GM10847 (cell line): ENCODE measurements around the gene LRRTM2.

Experiments used
- POLR2A ChIP-seq: IDR thresholded peaks from 2 replicates; pipeline ENCODE4 v1.6.1; 2011; ENCODE audit not compliant: insufficient read length; ENCODE audit errors: extremely low read depth

LRRTM2 gene, protein sequence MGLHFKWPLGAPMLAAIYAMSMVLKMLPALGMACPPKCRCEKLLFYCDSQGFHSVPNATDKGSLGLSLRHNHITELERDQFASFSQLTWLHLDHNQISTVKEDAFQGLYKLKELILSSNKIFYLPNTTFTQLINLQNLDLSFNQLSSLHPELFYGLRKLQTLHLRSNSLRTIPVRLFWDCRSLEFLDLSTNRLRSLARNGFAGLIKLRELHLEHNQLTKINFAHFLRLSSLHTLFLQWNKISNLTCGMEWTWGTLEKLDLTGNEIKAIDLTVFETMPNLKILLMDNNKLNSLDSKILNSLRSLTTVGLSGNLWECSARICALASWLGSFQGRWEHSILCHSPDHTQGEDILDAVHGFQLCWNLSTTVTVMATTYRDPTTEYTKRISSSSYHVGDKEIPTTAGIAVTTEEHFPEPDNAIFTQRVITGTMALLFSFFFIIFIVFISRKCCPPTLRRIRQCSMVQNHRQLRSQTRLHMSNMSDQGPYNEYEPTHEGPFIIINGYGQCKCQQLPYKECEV

DNA sequence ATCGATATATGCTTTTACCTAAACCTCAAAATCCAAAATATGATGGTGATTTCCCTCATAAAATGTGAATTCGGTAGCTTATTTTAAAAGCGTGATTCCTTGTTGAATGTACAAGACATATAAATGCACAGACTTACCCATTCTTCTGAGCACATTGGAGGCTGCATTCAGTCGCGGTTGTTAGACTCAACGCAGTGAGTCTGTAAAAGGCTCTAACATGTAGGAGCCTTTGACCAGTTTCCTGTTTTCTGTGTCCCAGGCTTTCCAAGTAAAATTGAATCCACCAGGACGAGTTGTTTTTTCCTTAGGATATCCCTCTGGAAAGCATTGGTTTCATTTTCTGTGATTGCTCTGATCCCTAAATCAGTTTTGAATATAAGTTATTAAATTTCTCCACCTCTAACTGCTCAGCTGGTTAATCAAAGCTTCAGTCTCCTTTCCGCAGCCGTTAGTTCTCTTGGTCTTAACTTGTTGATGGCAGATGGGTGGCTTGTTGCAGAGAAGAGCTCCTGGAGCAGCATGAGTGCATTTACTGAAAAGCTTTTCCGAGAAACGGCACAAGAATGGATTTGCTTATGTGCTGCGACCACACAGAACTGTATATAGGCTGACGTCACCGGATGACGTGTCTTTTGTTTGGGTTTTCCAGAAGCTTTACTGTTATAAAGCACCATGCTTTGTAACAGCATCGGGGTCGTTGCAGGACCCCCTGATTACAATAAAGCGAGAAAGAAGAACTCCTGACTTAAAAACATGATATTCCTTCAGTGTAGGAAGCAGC is at the start of gene LRRTM2:
TSS of gene LRRTM2 (minus strand) at position 565 of the 781 bp plus-strand sequence. CDS start at position 141, 424 bp downstream.
- no peak for TF ChIP-seq POLR2A

DNA sequence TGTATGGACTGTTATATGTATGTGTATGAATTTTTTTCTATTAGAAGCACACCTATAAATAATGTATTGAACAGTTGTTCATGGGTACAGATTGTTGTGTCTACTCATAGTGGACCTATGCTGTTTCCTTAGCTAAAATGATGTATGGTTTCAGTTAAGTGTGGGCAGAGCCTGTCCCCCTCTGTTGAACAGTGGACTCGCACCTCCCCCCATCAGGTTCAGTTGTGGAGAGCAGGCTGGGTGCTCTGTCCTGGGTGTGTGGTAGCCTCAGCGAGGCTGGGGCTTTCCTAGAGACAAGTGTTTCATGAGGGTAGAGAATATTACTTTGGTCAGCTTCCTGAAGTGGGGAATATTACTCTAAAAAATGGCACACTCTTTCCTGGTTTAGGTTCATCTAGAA is 47.4 kb upstream of the LRRTM2 start:
- TF ChIP-seq POLR2A, result no peak

DNA sequence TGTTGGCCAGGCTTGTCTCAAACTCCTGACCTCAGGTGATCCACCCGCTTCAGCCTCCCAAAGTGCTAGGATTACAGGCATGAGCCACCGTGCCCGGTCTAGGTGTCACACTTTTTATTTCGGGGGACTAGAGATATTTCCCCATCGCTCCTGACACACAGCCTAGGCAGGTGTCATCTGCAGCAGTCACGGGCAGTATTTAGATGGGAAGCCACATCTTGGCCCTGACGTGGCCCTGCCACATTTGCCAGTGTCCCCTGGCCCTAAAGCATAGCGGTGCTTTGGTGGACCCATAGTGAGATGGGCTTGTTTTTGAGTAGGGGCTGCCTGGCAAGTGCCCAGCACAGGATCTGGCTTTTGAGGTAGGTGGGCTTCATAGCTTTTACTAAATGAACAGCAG is 45.0 kb upstream of the LRRTM2 start:
- TF ChIP-seq POLR2A, result no peak

- TF ChIP-seq POLR2A, result no peak
These were observed 43.6 kb upstream of the LRRTM2 start for GRCh38 chr5:138918686-138919085.

DNA sequence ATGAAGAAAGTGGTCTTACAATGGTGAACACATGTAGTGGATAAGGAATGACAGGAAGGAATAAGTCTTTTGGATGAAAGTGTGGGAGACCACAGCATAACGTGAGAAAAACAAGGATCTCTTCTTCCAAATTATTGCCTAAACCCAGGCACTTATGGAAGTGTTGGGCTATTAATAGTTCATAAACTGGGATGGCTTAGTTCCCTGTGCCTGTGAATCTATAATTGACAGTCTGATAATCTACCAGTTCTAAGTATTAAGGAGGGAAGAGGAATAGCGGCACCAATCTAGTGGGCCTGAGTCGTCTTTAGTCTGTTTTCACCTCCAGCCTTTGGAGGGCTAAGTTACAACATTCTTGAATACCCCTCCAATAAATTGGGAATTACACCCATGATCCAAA is 39.2 kb upstream of the LRRTM2 start:
- no peak for TF ChIP-seq POLR2A

GRCh38 chr5:138913773-138914172 is 38.6 kb upstream of the LRRTM2 start:
- no peak for TF ChIP-seq POLR2A

GRCh38 chr5:138912093-138912492 is 37.0 kb upstream of the LRRTM2 start:
- TF ChIP-seq POLR2A, result no peak

DNA sequence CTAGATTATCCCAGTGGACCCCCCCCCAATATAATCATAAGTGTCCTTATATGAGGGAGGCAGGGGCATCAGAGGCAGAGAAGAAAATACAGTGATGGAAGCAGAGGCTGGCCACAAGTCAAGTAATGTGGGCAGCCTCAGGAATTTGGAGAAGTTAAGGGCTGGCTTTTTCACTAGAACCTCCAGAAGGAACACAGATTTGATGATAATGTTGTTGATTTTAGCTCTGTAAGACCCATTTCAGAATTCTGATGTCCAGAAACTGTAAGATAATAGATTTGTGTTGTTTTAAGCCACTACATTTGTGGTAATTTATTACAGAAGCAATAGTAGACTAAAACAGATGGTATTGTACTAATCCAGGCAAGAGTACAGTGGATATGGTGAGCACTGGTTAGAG is 36.3 kb upstream of the LRRTM2 start:
- no peak for TF ChIP-seq POLR2A

- no peak for TF ChIP-seq POLR2A
These were observed 35.5 kb upstream of the LRRTM2 start for GRCh38 chr5:138910546-138911185.

GRCh38 chr5:138909734-138910133 is 34.6 kb upstream of the LRRTM2 start:
- TF ChIP-seq POLR2A, result no peak

DNA sequence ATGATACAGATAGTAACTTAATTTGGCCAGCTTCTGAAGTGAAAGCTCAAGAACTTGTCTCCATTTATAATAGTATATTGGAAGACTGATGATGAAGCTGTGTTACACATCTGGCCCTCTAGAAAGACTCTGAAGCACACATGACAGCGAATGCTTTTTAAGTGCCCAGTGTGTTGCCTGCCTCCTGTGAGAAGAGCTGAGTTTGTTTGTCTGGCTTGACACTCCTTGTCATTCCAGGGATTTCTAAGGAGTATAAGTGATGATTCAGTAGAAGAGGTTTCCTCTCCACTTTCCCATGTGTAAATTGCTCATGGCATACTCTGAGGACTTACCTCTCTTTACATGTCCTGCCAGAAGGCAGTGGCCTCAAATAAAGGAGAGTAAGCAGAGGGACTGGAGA is 30.4 kb upstream of the LRRTM2 start:
- no peak for TF ChIP-seq POLR2A

DNA sequence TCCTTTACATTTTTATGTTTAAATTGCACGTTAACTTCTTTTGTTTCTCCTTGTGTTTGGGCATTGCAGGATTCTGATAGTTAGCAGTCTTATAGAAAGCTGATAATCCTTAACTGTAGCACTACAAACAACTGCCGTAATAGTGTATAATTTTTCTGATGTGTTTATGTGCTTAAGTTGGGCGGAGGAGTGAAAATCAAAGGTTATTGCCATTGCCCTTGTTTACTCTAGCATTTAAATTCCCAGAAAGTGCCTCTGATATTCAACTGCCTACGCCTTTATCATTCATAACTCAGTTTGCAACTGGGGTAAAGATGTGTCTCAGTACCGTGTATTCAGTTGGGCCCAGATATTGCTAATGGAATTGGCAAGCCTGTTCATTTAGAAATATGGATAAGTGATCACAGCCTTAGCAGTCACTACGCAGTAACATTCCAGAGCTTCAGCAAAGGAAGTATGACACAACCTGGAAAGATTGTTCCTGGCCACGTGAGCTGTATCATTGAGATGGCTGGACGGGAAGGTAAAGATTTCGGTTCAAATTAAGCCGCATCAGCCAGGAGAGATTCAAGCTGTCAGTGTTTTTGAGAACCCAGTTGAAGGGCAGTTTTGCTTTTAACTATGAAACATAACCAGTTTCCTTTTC is 28.1 kb upstream of the LRRTM2 start:
- no peak for TF ChIP-seq POLR2A

GRCh38 chr5:138901716-138902115 is 26.6 kb upstream of the LRRTM2 start:
- no peak for TF ChIP-seq POLR2A

DNA sequence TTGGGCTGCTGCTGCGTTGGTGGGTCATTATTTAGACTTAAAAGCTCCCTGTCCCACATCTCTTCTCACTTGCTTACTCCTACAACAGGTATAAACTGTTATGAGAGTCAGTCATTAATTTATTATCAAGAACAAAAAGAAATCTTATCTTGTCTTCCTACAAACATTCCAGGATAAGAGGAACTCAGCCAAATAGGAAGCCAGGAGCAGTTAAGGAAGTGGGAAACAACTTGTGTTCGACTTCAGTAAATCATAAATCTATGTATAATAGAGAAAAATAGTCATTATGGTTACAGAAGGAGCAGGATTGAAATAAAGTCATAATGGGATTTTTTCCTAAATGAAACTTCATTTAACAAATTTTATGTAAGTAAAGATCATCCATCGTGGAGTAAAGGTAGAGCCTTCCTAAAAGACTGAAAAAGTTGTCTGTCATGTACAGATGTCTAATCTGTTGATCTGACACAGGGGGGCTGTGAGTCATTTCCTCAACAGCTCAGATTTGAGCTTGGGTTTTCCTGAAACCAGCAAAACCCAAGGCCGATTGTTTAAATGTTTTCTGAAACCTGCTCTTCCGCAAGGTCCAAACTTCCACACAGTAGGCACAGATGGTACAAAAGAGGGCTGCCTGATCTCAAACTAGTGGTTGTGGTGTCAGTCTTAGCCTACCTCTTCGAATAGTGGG is 25.3 kb upstream of the LRRTM2 start:
- no peak for TF ChIP-seq POLR2A

DNA sequence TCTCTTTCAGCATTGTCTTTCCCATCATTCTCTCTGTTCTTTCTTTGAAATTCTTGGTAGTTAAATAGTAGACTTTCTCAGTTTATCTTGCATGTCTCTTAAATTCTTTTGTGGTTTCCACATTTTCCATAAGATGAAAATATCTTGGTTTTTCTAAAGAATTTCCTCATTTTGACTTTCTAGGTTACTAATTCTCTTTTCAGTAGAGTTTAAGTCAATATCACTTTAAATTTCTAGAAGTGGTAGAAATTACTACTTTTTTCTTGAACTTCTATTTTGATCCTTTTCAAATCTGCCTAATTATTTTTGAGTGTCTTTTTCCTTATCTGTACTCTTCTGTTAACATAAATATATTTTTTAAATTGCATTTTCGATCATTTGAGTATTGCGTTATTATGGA is 23.6 kb upstream of the LRRTM2 start:
- TF ChIP-seq POLR2A, result no peak
